NCI-H2196 (cell line): ENCODE results near the gene CARHSP1.
A peak's percentile ranks its signal among the peaks of the same experiment; 100 is the strongest.
"Not testable (repeated sequence)": the region's sequence is repeated elsewhere in the genome, so short reads cannot be mapped to it uniquely, and the experiment has no call there.

ENCODE experiments used
- DNase-seq: peaks from one replicate; lab custom pipeline; 2025; ENCODE audit not compliant: unreplicated experiment; lab: John Stamatoyannopoulos, UW

CARHSP1 gene

GRCh38 chr16:8893976-8894690, 25.3 kb upstream of the CARHSP1 start:
- DNase-seq = no peak

- no peak for DNase-seq
These were observed 24.6 kb upstream of the CARHSP1 start for GRCh38 chr16:8893426-8893825.

- no peak for DNase-seq
These were observed 23.3 kb upstream of the CARHSP1 start for GRCh38 chr16:8892101-8892575.

GRCh38 chr16:8890549-8890921, 21.7 kb upstream of the CARHSP1 start:
- no peak for DNase-seq

DNA sequence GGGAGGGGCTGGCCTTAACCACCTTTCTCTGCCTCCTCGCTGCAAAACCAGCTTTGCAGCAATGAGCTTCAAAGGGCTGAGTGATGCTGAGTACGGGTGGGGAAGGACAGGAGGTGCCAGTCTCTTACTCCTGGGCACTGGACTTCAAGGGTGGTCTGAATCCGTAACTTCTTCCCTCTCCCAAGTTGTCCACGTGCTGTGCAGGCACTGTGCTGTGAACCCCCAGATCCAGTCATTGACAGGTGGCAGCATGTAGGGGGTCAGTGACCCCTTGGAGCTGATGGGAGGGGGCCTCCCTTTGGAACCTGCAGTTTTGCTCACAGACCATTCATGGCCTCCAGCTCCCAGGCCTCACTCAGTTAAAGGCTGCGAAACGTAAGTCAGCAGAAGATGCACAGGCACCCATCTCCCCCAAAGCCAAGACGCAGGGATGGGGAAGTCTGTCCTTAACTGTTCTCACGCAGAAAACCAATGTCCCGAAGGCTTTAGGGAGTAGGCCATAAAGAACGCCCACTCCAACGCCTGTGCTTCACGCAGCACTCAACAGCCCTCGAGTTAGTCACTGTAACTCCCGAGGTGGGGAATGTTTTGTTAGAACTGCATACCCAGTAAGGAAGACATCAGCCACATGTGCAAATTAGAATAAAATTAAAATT, 21.2 kb upstream of the CARHSP1 start:
- no peak for DNase-seq

GRCh38 chr16:8888951-8889892, 20.4 kb upstream of the CARHSP1 start:
- no peak for DNase-seq

GRCh38 chr16:8887952-8888560, 19.2 kb upstream of the CARHSP1 start:
- DNase-seq = peak; percentile 8

- no peak for DNase-seq
These were observed 18.6 kb upstream of the CARHSP1 start for GRCh38 chr16:8887431-8887765.

DNA sequence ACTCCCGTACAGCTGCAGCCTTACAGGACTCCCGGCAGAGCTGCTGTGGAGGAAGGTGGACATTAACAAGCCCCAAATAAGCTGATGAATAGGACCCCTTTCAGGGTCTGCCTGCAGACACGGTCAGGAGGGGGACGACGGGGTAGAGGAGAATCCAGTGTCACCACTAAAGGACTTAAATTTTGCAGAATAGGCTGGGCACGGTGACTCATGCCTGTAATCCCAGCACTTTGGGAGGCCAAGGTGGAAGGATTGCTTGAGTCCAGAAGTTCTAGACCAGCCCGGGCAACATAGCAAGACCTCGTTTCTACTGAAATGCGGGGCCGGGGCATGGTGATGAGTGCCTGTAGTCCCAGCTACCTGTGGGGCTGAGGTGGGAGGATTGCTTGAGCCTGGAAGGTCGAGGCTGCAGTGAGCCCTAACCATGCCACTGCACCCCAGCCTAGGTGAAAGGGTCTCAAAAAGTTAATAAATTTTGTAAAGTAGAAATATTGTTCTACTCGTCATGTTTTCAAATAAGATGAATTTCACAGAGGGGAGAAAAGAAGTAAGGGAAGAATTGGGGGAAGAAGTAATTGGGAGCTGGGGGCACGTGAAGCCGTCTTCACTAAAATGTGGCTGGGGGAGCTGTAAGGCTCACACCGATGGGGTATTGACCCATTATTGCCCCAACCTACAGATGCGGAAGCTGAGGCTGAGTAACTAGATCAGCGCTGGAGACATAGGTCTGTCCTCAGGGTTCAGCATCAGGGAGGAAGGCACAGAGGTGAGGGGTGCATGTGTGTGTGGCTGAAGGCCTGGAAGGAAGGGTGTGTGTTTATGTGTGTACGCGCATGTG, 18.0 kb upstream of the CARHSP1 start:
- no peak for DNase-seq

DNA sequence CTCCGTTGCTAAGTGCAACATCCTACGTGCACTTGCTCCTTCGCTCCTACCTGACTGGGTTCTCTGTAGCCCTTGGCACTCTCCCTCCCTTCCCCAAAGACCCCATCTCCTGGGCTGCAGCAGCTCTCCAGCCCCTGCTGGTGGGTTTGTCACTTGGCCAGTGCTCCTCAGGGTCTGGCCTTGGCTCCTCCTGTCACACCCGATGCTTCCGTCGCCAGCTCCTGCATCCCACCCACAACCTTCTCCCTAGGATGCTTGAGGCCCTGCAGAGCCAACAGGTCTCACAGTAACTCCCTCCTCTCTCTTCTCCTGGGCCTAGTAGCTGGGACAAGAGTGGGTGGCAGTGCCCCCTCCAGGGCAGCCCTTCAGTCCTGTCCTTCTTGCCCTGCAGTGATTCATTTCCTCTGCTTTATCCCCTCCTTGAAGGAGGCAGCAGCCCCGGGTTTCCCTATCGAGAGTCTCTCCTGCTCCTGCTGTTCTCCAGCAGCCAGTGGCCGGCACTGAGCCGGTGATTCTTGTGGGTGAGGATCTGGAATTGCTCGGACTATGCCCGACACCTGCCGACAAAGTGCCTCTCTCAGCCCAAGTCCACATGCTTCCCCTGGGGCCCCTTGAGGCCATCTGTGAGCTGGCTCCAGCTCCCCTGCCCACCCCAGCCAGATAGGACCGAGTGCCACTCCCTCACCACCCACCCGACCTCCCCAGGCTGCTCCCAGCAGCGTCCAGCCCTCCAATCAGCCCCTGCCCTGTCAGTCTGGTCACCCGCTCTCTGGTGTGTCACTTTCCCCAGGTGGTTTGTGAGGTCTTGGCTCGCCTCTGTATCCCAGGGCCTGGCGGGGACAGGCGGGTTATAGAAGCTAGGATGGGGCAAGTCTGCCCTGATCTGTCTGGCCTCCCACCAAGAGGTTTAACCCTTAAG, 17.1 kb upstream of the CARHSP1 start:
- DNase-seq = no peak

GRCh38 chr16:8882725-8883377, 14.0 kb upstream of the CARHSP1 start:
- no peak for DNase-seq

DNA sequence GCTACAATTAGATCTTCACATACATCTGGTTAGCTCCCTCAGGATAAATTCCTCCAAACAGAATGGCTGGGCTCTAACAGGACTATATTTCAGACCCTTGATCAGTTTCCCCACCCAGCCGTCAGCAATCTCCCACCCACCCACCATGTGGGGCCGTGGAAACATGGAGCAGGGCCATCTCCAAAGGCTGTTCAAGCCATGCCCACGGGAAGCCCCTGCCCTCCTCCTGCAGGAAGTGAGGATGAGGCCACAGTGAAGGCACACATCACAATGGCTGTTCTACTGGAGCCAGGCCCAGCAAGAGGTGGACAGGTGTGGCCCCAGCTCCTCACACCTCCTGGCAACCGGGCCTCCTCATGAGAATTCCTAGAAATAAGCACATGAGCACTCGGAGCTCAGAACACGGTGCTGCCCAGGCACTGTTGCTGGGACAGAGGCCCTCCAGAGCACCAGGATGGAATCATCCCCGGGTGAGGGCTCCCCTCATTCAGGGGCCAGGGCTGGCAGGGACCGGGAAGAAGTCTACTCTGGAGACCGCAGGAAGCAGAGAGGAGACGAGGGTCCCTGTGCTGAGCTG, 13.3 kb upstream of the CARHSP1 start, which contains the start of gene LITAFD:
LITAFD (plus strand) TSS at position 311 of the 577 bp plus-strand sequence. CDS start 2,005 bp downstream, outside the sequence.
- DNase-seq = no peak

- DNase-seq = no peak
These were observed 12.2 kb upstream of the CARHSP1 start for GRCh38 chr16:8880839-8881510.

DNA sequence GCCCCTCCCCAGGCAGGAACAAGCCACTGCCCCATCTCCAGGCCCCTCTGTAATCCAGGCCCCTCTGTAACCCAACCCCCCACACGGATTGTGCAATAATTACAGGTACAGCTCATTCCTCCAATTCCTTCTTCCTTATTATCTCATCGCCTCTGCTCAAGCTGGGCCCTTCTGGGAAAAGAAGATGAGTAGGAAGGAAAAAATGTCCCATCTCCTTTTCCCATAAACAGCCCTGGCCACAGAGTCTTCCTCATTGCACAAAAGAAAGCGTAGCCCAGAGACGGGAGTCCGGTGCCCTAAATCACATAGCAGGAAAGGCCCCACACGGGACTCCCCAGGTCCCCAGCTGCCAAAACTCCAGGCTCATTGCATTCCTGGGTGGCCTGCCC, 9.7 kb upstream of the CARHSP1 start:
- no peak for DNase-seq

DNA sequence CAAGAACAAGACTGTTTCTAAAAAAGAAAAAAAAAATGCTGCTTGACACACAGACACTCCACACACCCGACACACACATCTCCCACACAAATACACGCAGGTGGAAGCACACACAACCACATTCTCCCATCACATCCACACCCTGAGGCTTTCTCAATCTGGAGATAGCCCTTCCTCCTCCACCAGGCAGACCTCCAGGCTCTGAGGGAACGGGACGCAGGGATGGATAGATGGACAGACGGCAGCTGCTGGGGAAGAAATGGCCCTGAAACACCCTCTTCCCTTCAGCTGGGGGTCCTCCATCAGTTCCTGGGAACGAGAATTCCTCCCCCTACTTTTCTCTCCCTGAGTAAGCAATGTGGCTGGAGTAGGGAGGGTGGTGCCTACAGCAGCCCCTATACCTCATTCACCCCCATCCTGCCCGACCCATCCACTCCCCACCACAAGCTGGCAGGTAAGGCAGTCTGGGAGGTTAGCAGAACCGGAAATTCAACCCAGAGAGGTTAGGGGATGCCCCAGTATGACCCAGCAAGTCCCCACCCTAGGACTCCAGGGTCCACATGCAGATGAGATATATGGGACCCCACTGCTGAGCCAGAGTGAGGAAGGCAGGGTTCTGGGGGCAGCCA, 9.2 kb upstream of the CARHSP1 start:
- no peak for DNase-seq

DNA sequence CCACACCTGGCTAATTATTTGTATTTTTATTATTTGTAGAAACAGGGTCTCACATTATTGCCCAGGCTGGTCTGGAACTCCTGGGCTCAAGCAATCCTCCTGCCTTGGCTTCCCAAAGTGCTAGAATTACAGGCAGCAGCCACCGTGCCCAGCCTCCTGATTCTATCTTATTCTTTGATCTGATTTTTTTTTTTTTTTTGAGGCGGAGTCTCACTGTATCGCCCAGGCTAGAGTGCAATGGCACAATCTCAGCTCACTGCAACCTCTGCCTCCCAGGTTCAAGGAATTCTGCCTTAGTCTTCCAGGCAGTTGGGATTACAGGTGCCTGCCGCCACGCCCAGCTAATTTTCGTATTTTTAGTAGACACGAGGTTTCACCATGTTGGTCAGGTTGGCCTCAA, 6.5 kb upstream of the CARHSP1 start:
- DNase-seq = not testable (repeated sequence)

DNA sequence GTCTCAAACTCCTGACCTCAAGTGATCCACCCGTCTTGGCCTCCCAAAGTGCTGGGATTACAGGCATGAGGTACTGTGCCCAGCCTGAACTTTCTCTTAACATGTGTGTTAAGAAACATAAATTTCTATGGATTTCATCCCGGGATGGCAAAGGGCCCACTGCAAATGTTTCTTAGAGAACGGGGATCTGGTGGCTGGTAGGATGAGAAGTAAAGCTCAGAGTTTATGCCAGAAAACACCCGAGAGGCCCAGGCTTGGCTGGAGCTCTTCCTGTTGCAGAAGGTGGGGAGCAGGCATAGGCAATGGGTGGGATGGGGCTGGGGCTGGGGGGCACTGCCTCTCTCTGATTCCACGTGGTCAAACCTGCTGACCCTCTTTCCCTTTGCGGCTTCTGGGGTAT, 5.6 kb upstream of the CARHSP1 start:
- DNase-seq = no peak
